HFF-Myc (cell line): ENCODE measurements around the gene SPATS2L.

Experiments used
- DNase-seq: peaks from one replicate; pipeline ENCODE4 v3.0.0-alpha.2; 2011; ENCODE audit warnings: low read depth; ENCODE audit errors: extremely low read depth
- H3K4me3 ChIP-seq: replicated peaks from 2 replicates; pipeline ENCODE4 v1.5.1; 2011; ENCODE audit warnings: low read depth, mild to moderate bottlenecking, control low read depth, low read length
- TF ChIP-seq, protein P1 (sequence below): IDR thresholded peaks from 2 replicates; pipeline ENCODE4 v1.5.1; 2012; ENCODE audit warnings: mild to moderate bottlenecking, low read depth, low read length, control low read depth; ENCODE audit errors: missing control alignments

The SPATS2L gene

DNA sequence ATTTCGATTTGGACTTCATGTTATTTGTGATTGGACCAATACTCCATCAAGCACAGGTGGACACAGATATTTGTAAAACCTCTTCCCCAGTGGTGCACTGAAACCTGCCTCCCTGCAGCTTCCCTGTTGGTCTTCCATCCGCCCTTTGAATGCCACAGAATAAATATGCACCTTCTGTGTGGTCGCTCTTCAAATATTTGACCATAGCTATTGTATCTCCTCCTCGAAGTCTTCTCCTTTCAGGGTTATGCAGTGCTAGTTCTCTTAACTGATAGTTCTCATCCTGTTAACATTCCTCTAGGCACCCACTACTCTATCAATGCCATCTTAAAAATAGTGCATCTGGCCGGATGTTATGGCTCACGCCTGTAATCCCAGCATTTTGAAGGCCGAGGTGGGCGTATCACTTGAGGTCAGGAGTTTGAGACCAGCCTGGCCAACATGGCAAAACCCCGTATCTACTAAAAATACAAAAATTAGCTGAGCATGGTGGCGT, 12.5 kb downstream of the SPATS2L start:
- TF ChIP-seq, protein P1, sequence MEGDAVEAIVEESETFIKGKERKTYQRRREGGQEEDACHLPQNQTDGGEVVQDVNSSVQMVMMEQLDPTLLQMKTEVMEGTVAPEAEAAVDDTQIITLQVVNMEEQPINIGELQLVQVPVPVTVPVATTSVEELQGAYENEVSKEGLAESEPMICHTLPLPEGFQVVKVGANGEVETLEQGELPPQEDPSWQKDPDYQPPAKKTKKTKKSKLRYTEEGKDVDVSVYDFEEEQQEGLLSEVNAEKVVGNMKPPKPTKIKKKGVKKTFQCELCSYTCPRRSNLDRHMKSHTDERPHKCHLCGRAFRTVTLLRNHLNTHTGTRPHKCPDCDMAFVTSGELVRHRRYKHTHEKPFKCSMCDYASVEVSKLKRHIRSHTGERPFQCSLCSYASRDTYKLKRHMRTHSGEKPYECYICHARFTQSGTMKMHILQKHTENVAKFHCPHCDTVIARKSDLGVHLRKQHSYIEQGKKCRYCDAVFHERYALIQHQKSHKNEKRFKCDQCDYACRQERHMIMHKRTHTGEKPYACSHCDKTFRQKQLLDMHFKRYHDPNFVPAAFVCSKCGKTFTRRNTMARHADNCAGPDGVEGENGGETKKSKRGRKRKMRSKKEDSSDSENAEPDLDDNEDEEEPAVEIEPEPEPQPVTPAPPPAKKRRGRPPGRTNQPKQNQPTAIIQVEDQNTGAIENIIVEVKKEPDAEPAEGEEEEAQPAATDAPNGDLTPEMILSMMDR = no peak
- DNase-seq = no peak
- no peak overlapping the region for H3K4me3 ChIP-seq

DNA sequence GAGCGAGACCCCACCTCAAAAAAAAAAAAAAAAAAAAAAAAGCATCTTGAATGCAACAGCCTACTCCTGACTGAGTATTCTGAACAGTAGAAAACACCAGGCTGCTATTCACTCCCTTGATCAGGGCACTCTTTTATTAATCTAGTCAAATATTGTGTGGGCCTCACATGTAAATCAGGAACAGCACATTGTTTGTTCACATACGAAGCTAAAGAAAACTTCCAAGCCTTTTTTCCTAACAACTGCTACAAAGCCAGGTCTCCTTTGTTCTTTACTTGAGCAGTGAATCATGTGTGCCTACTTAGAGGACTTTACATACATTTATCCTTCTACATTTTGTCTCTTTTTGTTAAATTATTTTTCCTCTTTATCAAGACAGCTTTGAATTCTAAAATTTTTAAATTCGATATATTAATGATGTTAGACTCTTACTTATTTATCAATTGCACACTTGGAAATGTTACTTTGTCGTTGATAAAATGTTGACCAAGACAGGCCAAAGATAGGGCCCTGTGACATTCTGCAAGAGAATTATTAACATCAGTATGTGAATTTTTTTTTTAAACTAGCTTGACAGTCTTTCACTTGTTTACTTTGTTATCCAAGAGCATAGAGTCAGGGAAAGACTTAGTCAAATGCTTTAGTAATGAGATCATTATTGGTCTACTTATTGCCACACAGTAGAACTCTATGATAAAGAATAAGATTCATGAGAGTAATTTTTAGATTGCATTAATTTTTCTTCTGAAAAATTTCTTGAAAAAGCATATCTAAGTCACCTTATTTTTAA, 13.2 kb downstream of the SPATS2L start:
- TF ChIP-seq, protein P1 = no peak
- no peak overlapping the region for H3K4me3 ChIP-seq
- DNase-seq = no peak

DNA sequence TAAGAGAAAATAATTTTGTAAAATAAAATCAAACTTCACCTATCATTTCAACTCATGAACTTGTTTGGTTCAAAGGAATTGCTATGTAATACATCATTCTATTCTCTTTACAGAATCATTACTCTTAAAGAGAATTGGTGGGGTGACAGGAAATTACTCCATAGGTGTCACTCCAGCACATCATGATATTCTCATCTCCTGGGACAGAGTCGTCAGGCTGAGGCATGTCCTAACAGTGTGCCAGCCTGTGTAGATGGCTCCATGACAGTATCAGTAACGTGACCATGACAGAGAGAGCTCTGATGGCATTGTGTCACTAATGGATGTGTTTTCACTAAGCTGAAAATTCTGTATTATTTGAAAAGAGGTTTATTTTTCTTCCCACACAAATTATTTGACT, 13.9 kb downstream of the SPATS2L start:
- no peak for DNase-seq
- TF ChIP-seq, protein P1 = no peak
- H3K4me3 ChIP-seq = no peak overlapping the region

DNA sequence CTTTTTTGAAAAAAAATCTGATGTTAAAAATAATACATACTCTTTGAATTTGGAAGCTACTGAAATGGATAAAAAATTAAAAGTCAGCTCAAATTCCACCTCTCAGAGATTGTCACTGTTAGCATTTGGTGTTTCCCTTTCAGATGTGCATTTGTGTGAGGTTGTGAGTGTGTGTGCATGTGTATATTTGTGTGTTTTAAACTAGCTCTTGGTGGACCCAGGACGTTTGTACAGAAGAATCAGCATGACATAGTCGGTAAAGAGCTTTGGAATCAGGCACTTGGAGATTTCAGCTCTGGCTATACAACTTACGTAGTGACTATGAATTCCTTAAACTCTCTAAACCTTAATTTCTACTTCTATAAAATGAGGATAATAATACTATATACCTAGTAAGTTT, 14.5 kb downstream of the SPATS2L start:
- H3K4me3 ChIP-seq = no peak overlapping the region
- no peak for DNase-seq
- TF ChIP-seq, protein P1 = no peak

DNA sequence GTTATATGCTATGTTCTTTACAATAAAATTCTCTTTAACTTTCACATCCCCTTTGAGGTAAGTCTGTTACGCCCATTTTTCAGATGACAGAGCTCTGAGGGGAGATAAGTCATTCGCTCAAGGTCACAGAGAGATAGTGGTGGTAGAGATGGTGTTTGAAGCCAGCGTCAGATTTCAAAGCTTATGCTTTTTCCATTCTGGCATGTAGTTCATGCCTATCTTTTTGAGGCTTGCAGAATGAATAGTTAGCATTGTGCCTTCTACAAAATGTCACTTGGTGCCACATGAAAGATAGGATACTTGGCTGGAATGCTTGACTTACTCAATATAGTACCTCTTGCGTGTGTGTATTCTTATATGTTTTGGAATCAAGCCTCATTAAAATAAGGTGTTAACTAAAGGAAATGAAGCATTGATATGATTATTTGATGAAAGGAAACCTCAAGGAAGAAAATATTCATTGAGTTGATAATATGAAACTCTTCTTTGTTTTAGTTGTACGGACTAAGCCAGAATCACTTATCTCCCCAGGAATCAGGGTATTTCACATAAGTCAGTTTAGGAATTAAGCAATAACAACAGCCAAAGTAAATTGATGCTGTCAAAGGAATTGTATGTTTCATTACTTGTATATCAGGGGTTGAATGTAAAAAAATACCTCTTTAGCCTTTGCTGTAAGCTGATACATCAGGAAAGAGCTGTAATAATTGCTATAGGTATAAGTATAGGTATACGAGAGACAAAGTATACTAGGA, 15.5 kb downstream of the SPATS2L start:
- no peak for DNase-seq
- TF ChIP-seq, protein P1 = no peak
- H3K4me3 ChIP-seq = no peak overlapping the region

DNA sequence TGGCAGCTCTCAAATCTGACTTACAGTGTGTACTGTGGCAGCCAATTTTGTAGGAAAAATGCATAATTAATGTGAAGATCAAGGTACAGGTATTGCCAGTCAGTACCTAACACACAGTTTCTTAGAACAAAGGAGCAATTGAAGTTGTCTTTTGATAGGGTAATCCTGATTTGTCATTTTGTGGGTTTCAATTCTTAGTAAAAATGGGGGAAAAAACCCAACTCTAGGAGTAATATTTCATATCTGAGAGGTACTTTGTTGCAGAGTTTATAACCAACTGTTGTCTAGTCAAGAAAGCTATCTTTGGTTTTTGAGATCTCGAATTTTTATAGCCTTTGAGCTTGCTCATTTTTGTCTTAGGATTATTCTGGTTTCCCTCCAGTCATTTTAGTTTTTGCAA, 16.1 kb downstream of the SPATS2L start:
- TF ChIP-seq, protein P1 = no peak
- no peak for DNase-seq
- H3K4me3 ChIP-seq = no peak overlapping the region
